ENCODE results near the gene GJE1.
A peak's percentile ranks its signal among the peaks of the same experiment; 100 is the strongest.

Gene GJE1

GRCh38 chr6:142167071-142167470 lies 34.3 kb downstream of the GJE1 start:
- no peak for DNase-seq

GRCh38 chr6:142167486-142167885 lies 34.8 kb downstream of the GJE1 start:
- DNase-seq: no peak

GRCh38 chr6:142171351-142171750 lies 38.6 kb downstream of the GJE1 start:
- DNase-seq: no peak

- no peak for DNase-seq
These were observed 40.0 kb downstream of the GJE1 start for GRCh38 chr6:142172758-142173157.

- DNase-seq: no peak
These were observed 41.3 kb downstream of the GJE1 start for GRCh38 chr6:142173980-142174379.

GRCh38 chr6:142174703-142175102 lies 42.0 kb downstream of the GJE1 start:
- no peak for DNase-seq

- no peak for DNase-seq
These were observed 45.4 kb downstream of the GJE1 start for GRCh38 chr6:142178129-142178528.

- DNase-seq: no peak
These were observed 49.3 kb downstream of the GJE1 start for GRCh38 chr6:142182004-142182403.

- DNase-seq: no peak
These were observed 50.6 kb downstream of the GJE1 start for GRCh38 chr6:142183351-142183750.

GRCh38 chr6:142184307-142184706 lies 51.6 kb downstream of the GJE1 start:
- peak; percentile 11 for DNase-seq

Data from DMS153 (cell line).